ENCODE results near the gene UBE4B. TPM values are rescaled to one million over a fixed set of nuclear protein-coding genes. Genes with fewer than 3 reads are reported as not detected.

The UBE4B gene
- total and polyA plus RNA-seq, 2 of the 4 experiments (the other 2 are of a cell fraction), result 26.5 to 39.3 TPM

GRCh38 chr1:10064416-10065343, 31.9 kb downstream of the UBE4B start:
- ChIA-PET CTCF (no interaction called here), POLR2A (ENCODE audit: unreplicated experiment) (no interaction called here)
- H2BK120ac ChIP-seq (ENCODE audit: low read depth, low read length), result peak overlapping the region; percentile 36
- no peak overlapping the region for H3K23ac ChIP-seq (ENCODE audit: low read depth, low read length)
- in situ Hi-C loops (cut with MboI; ENCODE audit: low sequenced_read_pairs), result no loop called here
- no peak overlapping the region for H2AFZ ChIP-seq (replicated peaks; ENCODE audit: low read length, poor library complexity)
- ATAC-seq (ENCODE audit: low read depth) (peak; percentile 50; the same call in 1 of the 2 replicates), DNase-seq (peak; percentile 73)
- no peak overlapping the region; the same call in 1 of the 3 replicates for H2BK15ac ChIP-seq (ENCODE audit: low read depth, low read length)
- peak overlapping the region; percentile 63 for H3K4ac ChIP-seq (ENCODE audit: low read depth, low read length)
- H2BK5ac ChIP-seq (ENCODE audit: low read depth, low read length, poor library complexity, severe bottlenecking), result peak overlapping the region; percentile 22
- peak overlapping the region; percentile 82; the same call in 1 of the 2 replicates for H3K18ac ChIP-seq (ENCODE audit: low read depth, low read length)
- H2AK5ac ChIP-seq (ENCODE audit: low read depth, low read length), result peak overlapping the region; percentile 70; the same call in 1 of the 2 replicates
- peaks cover 20% of the 10 kb centered on the region; the same call in 1 of the 2 replicates for H4K20me1 ChIP-seq (ENCODE audit: insufficient read depth, low read length)
- peak overlapping the region; percentile 69 for H3K4me2 ChIP-seq (ENCODE audit: low read depth, low read length)
- H3K9me3 ChIP-seq (ENCODE audit: control insufficient read depth, insufficient read depth, low read length), result no peaks in the 10 kb centered on the region
- no peaks in the 10 kb centered on the region for H3K27me3 ChIP-seq (ENCODE audit: control insufficient read depth, insufficient read depth, low read length)
- H3K14ac ChIP-seq (replicated peaks; ENCODE audit: low read depth, low read length), result peak overlapping the region; percentile 43; the same call in 1 of the 2 replicates
- intact Hi-C loops (cut with micrococcal nuclease), result no loop called here
- H3K9me1 ChIP-seq (ENCODE audit: insufficient read depth, low read length), result peaks cover 11% of the 10 kb centered on the region
- H4K8ac ChIP-seq (ENCODE audit: low read depth in 2 of 2, low read length in 2 of 2), result no peak overlapping the region; a peak in 1 of 4 replicates
- no peak overlapping the region for H3K9ac ChIP-seq (ENCODE audit: low read depth, low read length)
- H2AK9ac ChIP-seq (replicated peaks; ENCODE audit: low read depth, low read length, poor library complexity), result no peak overlapping the region
- 93% methylated on average over 2 of the region's 8 CpGs; no CpG with 5 or more reads in 1 of the 2 experiments for WGBS, 2 experiments (ENCODE audit: extremely low coverage in 2 of 2, insufficient read length in 1 of 2)
- 0 out of 2 replicates have a peak overlapping the region, but pooled peaks have one; percentile 44 for H4K5ac ChIP-seq (ENCODE audit: low read depth, low read length)
- H2BK20ac ChIP-seq (ENCODE audit: low read depth, low read length), result peak overlapping the region; percentile 70; the same call in 1 of the 2 replicates
- BruUV-seq (replicated peaks), result no TSS peak
- H3K4me3 ChIP-seq (ENCODE audit: insufficient read depth, low read depth, low read length), result no peak overlapping the region
- H3K27ac ChIP-seq (ENCODE audit: insufficient read depth, low read length), result peak overlapping the region; percentile 36; the same call in 1 of the 2 replicates
- H3K4me1 ChIP-seq (ENCODE audit: control insufficient read depth, insufficient read depth, low read length), result peaks cover 14% of the 10 kb centered on the region
- H3K36me3 ChIP-seq (ENCODE audit: control insufficient read depth, insufficient read depth, low read length), result no peaks in the 10 kb centered on the region
- TF ChIP-seq FOS (IDR thresholded peaks at IDR 0.05; ENCODE audit: low read depth, low read length), result peak; percentile 40; the same call in 1 of the 2 replicates
- no peak for TF ChIP-seq ELK1 (IDR thresholded peaks at IDR 0.05; ENCODE audit: borderline replicate concordance, low read depth, low read length)
- dilution Hi-C loops (cut with HindIII; ENCODE audit: low sequenced_read_pairs, unreplicated experiment), result no loop called here
- H4K91ac ChIP-seq (ENCODE audit: insufficient read depth, low read depth, low read length), result no peak overlapping the region
- peaks cover 40 to 75% of the 10 kb centered on the region in 2 experiments for H3K79me1 ChIP-seq (ENCODE audit: low read depth in 1 of 2, low read length in 2 of 2)
- H3K56ac ChIP-seq (ENCODE audit: extremely low read depth, insufficient read depth, low read length), result no peak overlapping the region
